Stimulated activated naive CD4-positive, alpha-beta T cell treated with Interleukin-2 at 50 U/mL for 16 hours (primary cell): Measurements from ENCODE around the gene ZBED3.
"Not testable (repeated sequence)": the region's sequence is repeated elsewhere in the genome, so short reads cannot be mapped to it uniquely, and the experiment has no call there.

Experiments
- DNase-seq: peaks from one replicate; lab custom pipeline; 2025; lab: John Stamatoyannopoulos, UW

The ZBED3 gene

GRCh38 chr5:77086689-77087483, at the start of gene ZBED3:
TSS of gene ZBED3 (minus strand) at chr5:77087285. CDS start at chr5:77077878, 9,407 bp downstream.
- DNase-seq, result peak; percentile 18

- no peak for DNase-seq
Measured at GRCh38 chr5:77133061-77133758, 46.1 kb upstream of the ZBED3 start.

- no peak for DNase-seq
Measured at GRCh38 chr5:77131361-77131760, 44.3 kb upstream of the ZBED3 start.

- no peak for DNase-seq
Measured at GRCh38 chr5:77129391-77129990, 42.4 kb upstream of the ZBED3 start.

- no peak for DNase-seq
Measured at GRCh38 chr5:77128411-77129061, 41.5 kb upstream of the ZBED3 start.

- DNase-seq, result no peak
Measured at GRCh38 chr5:77123057-77123456, 36.0 kb upstream of the ZBED3 start.

- no peak for DNase-seq
Measured at GRCh38 chr5:77120706-77121105, 33.6 kb upstream of the ZBED3 start.

- no peak for DNase-seq
Measured at GRCh38 chr5:77120086-77120485, 33.0 kb upstream of the ZBED3 start.

GRCh38 chr5:77117161-77117560, 30.1 kb upstream of the ZBED3 start:
- DNase-seq, result no peak

GRCh38 chr5:77107035-77107434, 19.9 kb upstream of the ZBED3 start:
- not testable (repeated sequence) for DNase-seq

GRCh38 chr5:77104813-77105212, 17.7 kb upstream of the ZBED3 start:
- DNase-seq, result no peak

GRCh38 chr5:77103457-77103856, 16.4 kb upstream of the ZBED3 start:
- no peak for DNase-seq

- no peak for DNase-seq
Measured at GRCh38 chr5:77102549-77102948, 15.5 kb upstream of the ZBED3 start.

- DNase-seq, result no peak
Measured at GRCh38 chr5:77101298-77101697, 14.2 kb upstream of the ZBED3 start.

- no peak for DNase-seq
Measured at GRCh38 chr5:77095189-77095588, 8.1 kb upstream of the ZBED3 start.

- no peak for DNase-seq
Measured at GRCh38 chr5:77087484-77088261, 588 bp upstream of the ZBED3 start.

- DNase-seq, result no peak
Measured at GRCh38 chr5:77086368-77086688, 757 bp downstream of the ZBED3 start.

- DNase-seq, result no peak
Measured at GRCh38 chr5:77083088-77083487, 4.0 kb downstream of the ZBED3 start.

GRCh38 chr5:77082280-77082679, 4.8 kb downstream of the ZBED3 start:
- no peak for DNase-seq

- no peak for DNase-seq
Measured at GRCh38 chr5:77080905-77081304, 6.2 kb downstream of the ZBED3 start.

GRCh38 chr5:77080479-77080878, 6.6 kb downstream of the ZBED3 start:
- DNase-seq, result not testable (repeated sequence)

- no peak for DNase-seq
Measured at GRCh38 chr5:77077829-77078176, 9.3 kb downstream of the ZBED3 start.
